Daoy (cell line): Measurements from ENCODE around the gene MYOCOS. TPM values are rescaled to one million over a fixed set of nuclear protein-coding genes. Genes with fewer than 3 reads are reported as not detected.
"Not testable (repeated sequence)": the region's sequence is repeated elsewhere in the genome, so short reads cannot be mapped to it uniquely, and the experiment has no call there.

ENCODE experiments used
- DNase-seq: peaks from one replicate; pipeline ENCODE4 v3.0.0-alpha.2; 2015; ENCODE audit warnings: low read depth
- total RNA-seq: library from RNA; depleted of rRNA; stranded (reverse); fragments of >200 nt; shearing (Covaris generic); gene quantifications from 2 replicates; pipeline ENCODE4 v1.2.3, GENCODE V29; 2014

Gene MYOCOS
- total RNA-seq, 1 experiment from 2014 or later, result not detected

DNA sequence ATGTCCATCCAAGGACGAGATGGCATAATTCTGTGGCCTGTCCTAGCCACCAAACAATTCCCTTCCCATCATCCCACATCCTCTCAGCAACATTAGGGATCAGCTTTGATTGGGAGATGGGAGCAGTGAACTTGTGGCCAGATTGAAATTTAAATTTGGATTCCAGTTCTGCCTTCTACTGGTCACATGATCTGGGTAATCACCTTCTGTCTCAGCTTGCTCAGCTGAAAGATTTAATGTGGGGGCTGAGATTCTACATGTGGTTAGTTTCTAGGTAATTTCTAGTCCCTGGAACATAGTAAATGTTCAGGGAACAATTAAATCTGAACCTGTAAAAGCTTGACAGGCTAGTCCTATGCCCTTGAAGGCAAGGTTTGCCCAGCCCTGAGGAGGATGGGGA, 3.2 kb downstream of the MYOCOS start:
- DNase-seq, result no peak

- DNase-seq, result no peak
Observed at GRCh38 chr1:171627020-171627419, 5.0 kb downstream of the MYOCOS start.

DNA sequence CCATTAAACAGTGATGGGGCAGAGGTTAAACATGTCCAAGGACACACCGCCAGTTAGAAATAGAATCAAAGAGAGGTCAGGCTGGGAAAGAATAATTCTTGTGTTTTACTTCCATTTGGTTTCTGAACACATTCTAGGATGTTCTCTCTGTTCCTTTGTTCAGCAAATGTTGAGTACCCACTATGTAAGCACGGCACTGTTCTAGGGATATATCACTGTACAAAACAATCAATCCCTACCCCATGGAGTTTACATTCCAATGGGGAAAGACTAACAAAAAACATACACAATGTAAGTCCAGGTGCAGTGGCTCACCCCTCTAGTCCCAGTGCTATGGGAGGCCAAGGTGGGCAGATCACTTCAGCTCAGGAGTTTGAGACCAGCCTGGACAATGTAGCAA, 6.2 kb downstream of the MYOCOS start:
- no peak for DNase-seq

DNA sequence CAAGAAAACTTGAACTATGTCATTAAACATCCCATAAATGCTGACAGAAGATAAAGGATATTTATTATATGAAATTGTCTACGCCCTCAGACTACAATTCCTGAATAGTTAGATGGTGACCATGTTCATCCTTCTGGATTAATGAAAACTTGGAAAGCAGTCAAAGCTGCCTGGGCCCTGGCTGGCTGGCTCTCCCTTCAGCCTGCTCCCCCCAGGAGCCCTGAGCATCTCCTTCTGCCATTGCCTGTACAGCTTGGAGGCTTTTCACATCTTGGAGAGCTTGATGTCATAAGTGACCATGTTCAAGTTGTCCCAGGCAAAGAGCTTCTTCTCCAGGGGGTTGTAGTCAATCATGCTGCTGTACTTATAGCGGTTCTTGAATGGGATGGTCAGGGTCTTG, 13.6 kb downstream of the MYOCOS start:
- no peak for DNase-seq

DNA sequence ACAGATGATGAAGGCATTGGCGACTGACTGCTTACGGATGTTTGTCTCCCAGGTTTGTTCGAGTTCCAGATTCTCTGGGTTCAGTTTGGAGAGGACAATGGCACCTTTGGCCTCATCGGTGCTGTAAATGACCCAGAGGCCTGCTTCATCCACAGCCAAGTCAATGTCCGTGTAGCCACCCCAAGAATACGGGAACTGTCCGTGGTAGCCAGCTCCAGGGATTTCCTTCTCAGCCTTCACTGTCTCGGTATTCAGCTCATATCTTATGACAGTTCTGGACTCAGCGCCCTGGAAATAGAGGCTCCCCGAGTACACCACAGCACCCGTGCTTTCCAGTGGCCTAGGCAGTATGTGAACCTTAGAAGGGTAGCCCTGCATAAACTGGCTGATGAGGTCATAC, 14.1 kb downstream of the MYOCOS start:
- no peak for DNase-seq

DNA sequence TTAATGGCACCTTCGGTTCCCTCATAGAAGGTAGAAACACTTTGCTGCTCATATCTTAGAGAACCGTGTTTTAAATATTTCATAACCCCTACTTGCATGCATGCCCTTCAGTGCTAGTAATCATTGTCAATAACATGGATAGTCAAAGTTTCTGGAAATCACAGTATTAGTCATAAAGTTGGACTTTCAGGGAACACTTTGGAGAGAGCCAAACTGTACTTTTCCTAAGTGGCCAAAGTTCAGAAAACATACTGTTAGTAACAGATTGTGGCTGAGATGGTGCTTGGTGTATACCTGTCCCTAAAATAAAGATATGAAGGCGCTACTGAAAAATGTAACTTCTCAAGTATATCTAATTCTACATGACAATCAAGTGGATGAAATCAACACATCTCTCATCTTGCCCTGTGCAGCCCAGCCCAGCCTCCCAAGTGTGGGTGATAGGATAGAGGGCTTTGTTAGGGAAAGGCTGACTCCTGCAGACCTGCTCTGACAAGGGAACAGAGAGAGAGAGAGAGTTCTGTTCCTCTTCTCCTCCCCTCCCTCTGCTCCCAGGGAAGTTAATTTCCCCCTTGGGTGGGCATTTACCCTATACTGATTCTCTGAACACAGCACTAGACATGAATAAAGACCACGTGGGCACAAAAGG, 16.0 kb downstream of the MYOCOS start:
- no peak for DNase-seq

- DNase-seq, result no peak
Observed at GRCh38 chr1:171640225-171640624, 18.2 kb downstream of the MYOCOS start.

GRCh38 chr1:171641076-171641864, 19.2 kb downstream of the MYOCOS start:
- DNase-seq, result no peak

DNA sequence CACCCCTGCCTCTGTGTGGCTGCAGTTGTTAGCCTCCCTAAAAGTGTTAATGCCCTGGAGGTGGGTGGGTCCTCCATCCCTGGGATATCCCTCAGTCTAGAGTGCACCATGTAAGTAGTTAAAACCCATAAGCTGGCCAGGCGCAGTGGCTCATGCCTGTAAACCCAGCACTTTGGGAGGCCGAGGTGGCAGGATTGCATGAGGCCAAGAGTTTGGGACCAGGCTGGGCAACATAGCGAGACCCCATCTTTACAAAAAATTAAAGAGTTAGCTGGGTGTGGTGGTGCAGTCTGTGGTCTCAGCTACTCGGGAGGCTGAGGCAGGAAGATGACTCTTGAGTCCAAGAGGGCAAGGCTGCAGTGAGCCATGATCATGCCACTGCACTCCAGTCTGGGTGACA, 20.2 kb downstream of the MYOCOS start:
- DNase-seq, result no peak

DNA sequence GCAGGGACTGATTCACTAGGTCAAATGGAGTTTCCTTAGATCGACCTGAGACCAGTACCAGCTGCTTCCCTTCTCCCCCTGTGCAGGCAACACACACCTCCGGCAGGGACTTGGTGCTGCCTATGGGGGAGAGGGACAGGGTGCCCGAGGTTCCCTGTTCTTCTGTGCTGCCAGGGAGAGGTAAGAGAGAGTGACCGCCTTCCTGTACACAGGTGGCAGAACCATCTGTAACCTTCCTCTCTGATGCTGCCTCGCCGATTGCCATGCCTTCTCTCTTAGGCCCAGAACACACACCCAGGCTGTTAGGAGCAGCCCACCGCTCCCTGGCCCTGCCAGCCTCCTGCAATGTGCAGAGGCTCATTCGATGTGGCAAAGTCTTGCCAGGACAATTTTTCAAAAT, 21.1 kb downstream of the MYOCOS start:
- DNase-seq, result no peak

- peak; percentile 82 for DNase-seq
Observed at GRCh38 chr1:171644805-171645483, 22.9 kb downstream of the MYOCOS start.

GRCh38 chr1:171645553-171646248, 23.7 kb downstream of the MYOCOS start:
- no peak for DNase-seq

DNA sequence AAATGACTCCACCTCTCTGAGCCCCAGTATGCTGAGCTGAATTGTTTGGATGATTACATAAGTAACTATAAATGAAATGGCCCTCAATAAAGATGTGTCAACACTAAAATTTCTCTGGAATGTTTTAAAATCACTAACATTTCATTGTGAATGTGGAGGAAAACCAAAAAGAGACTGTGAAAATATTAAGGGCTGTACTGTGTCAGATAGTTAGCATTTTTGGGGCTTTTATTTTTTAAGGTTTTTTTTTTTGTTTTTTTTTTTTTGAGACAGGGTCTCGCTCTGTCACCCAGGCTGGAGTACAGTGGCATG, 24.2 kb downstream of the MYOCOS start:
- DNase-seq, result no peak

- DNase-seq, result no peak
Observed at GRCh38 chr1:171652234-171652822, 30.3 kb downstream of the MYOCOS start, which contains the start of gene MYOC. MYOC (minus strand) TSS chr1:171652688; CDS start chr1:171652611, 77 bp downstream.

DNA sequence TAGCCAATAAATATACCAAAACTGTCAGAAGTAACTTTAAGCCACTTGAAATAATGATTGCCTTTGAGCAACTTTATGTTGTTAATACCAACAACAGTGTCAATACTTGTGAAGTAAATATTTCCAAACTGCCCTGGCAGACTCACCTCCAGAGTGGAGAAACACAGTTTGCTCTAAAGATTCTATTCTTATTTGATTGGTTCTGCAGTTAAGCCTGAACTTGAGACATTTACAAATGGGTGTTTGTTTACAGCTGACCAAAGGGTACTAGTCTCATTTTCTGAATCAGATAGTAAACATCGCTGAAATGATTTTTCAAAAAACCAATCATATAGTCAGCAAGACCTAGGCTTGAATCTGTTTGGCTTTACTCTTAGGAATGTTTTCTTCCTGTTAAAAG, 31.8 kb downstream of the MYOCOS start:
- no peak for DNase-seq

- no peak for DNase-seq
Observed at GRCh38 chr1:171654201-171654941, 32.3 kb downstream of the MYOCOS start.

DNA sequence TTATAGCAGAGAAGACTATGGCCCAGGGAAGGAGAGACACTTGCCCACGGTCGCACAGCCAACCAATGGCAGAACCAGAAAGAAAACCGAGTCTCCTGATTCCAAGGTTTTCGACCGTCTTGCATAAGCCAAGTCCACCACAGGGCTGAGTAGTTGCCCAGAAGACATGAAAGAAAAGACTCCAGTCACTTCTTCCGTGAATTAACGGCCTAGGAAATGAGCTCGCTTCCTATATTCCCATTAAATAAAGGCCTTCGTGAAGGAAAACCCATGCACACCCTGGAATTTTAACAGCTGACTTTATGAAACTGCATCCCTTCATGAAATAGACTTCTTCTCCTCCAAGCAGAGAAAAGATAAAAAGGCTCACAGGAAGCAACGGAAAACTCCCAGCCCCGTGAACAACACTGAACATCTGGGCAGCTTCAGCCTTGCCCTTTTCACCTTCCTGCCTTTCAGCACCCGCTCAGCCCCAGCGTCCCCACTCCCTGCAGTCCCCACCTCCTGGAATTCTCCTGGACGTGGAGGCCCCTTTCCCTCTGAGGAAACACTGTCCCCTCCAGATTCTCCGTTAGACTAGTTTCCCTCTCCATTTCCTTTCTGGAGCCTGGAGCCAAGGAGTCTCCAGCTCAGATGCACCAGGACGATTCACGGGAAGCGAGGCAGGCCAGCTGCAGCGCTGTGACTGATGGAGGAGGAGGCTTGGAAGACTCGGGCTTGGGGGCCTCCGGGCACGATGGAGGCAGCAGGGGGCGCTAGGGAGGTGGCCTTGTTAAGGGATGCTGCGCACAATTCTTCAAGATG, 33.1 kb downstream of the MYOCOS start:
- peak; percentile 87 for DNase-seq

- no peak for DNase-seq
Observed at GRCh38 chr1:171655746-171656116, 33.7 kb downstream of the MYOCOS start.

GRCh38 chr1:171656206-171656605, 34.2 kb downstream of the MYOCOS start:
- DNase-seq, result not testable (repeated sequence)

GRCh38 chr1:171661076-171661650, 39.1 kb downstream of the MYOCOS start:
- no peak for DNase-seq
